ENCODE results near the gene GSTM1.
"Not testable (repeated sequence)": the region's sequence is repeated elsewhere in the genome, so short reads cannot be mapped to it uniquely, and the experiment has no call there.

DNA sequence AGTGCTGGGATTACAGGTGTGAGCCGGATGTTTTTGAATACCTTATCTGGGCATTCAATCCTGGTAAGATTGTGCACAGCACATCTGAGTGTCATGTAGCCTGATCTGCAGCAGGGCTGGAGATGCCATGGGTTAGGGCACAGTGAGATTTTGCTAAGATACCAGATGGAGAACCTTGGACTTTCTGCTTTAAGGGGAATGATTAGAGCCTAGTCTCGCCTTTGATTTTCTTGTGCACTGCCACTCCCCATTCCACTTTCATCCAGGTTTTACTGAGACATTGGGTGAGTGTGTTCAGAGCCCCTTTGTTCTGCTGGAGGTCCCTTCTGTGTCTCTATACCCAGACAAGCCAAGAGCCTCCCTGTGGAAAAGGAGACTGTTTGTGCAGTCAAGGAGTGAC is 13.8 kb upstream of the GSTM1 start:
- not testable (repeated sequence) for TF ChIP-seq ARNTL (CRISPR knock-in tag; IDR thresholded peaks at IDR 0.05; ENCODE audit: borderline replicate concordance, low read depth); ZNF70 (CRISPR knock-in tag; IDR thresholded peaks at IDR 0.05); GLIS3 (CRISPR knock-in tag; IDR thresholded peaks at IDR 0.05); ZFP30 (CRISPR knock-in tag; IDR thresholded peaks at IDR 0.05); PPARA (CRISPR knock-in tag; IDR thresholded peaks at IDR 0.05; ENCODE audit: borderline replicate concordance); ESRRG (CRISPR knock-in tag; IDR thresholded peaks at IDR 0.05); ZFP3 (CRISPR knock-in tag; IDR thresholded peaks at IDR 0.05)
- TF ChIP-seq, protein P1, sequence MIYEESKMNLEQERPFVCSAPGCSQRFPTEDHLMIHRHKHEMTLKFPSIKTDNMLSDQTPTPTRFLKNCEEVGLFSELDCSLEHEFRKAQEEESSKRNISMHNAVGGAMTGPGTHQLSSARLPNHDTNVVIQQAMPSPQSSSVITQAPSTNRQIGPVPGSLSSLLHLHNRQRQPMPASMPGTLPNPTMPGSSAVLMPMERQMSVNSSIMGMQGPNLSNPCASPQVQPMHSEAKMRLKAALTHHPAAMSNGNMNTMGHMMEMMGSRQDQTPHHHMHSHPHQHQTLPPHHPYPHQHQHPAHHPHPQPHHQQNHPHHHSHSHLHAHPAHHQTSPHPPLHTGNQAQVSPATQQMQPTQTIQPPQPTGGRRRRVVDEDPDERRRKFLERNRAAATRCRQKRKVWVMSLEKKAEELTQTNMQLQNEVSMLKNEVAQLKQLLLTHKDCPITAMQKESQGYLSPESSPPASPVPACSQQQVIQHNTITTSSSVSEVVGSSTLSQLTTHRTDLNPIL (CRISPR knock-in tag; IDR thresholded peaks at IDR 0.05; ENCODE audit: low read depth): not testable (repeated sequence)
- TF ChIP-seq, protein P2, sequence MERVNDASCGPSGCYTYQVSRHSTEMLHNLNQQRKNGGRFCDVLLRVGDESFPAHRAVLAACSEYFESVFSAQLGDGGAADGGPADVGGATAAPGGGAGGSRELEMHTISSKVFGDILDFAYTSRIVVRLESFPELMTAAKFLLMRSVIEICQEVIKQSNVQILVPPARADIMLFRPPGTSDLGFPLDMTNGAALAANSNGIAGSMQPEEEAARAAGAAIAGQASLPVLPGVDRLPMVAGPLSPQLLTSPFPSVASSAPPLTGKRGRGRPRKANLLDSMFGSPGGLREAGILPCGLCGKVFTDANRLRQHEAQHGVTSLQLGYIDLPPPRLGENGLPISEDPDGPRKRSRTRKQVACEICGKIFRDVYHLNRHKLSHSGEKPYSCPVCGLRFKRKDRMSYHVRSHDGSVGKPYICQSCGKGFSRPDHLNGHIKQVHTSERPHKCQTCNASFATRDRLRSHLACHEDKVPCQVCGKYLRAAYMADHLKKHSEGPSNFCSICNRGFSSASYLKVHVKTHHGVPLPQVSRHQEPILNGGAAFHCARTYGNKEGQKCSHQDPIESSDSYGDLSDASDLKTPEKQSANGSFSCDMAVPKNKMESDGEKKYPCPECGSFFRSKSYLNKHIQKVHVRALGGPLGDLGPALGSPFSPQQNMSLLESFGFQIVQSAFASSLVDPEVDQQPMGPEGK (CRISPR knock-in tag; IDR thresholded peaks at IDR 0.05; ENCODE audit: borderline replicate concordance): not testable (repeated sequence)
- TF ChIP-seq, protein P3, sequence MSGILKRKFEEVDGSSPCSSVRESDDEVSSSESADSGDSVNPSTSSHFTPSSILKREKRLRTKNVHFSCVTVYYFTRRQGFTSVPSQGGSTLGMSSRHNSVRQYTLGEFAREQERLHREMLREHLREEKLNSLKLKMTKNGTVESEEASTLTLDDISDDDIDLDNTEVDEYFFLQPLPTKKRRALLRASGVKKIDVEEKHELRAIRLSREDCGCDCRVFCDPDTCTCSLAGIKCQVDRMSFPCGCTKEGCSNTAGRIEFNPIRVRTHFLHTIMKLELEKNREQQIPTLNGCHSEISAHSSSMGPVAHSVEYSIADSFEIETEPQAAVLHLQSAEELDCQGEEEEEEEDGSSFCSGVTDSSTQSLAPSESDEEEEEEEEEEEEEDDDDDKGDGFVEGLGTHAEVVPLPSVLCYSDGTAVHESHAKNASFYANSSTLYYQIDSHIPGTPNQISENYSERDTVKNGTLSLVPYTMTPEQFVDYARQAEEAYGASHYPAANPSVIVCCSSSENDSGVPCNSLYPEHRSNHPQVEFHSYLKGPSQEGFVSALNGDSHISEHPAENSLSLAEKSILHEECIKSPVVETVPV (CRISPR knock-in tag; IDR thresholded peaks at IDR 0.05): not testable (repeated sequence)

Data from SK-N-SH treated with all-trans-retinoic acid at 6 μM for 48 hours (cell line).